Stimulated activated effector memory CD8-positive, alpha-beta T cell treated with anti-CD3 and anti-CD28 coated beads, Interleukin-12 subunit alpha, Interleukin-12 subunit beta, amount 100 ng/mL, for 72 hours (primary cell): ENCODE data around the gene ZNF784.

ENCODE experiments used
- ATAC-seq: fragments of 150-1000 bp; cut with Tn5 transposase; 2 replicates; pipeline ENCODE4 v1.10.0; 2021
- DNase-seq, 2 donors: peaks; one replicate each; pipeline ENCODE4 v3.0.0; 2021 to 2022; ENCODE audit warnings: low spot score in 2 of 2
- H3K27ac Mint-ChIP-seq: one replicate; pipeline ENCODE4 v1.8.0; 2022; ENCODE audit warnings: mild to moderate bottlenecking, mixed read lengths
- H3K36me3 Mint-ChIP-seq: one replicate; pipeline ENCODE4 v1.8.0; 2022; ENCODE audit warnings: mild to moderate bottlenecking, mixed read lengths
- H3K4me1 Mint-ChIP-seq: one replicate; pipeline ENCODE4 v1.8.0; 2022; ENCODE audit warnings: mixed read lengths
- H3K4me3 Mint-ChIP-seq: one replicate; pipeline ENCODE4 v1.8.0; 2022; ENCODE audit warnings: mild to moderate bottlenecking, mixed read lengths
- H3K9me3 Mint-ChIP-seq: one replicate; pipeline ENCODE4 v1.8.0; 2022; ENCODE audit warnings: mixed read lengths

The ZNF784 gene

GRCh38 chr19:55641426-55642152 is 17.2 kb upstream of the ZNF784 start:
- Mint-ChIP-seq H3K27ac (peak overlapping the region; percentile 98), H3K4me3 (peak overlapping the region; percentile 92), H3K4me1 (peaks cover 65% of the 10 kb centered on the region), H3K9me3 (no peaks in the 10 kb centered on the region), H3K36me3 (peaks cover 77% of the 10 kb centered on the region)
- no peak for ATAC-seq
- DNase-seq: peak in 1 of 2 donors; percentile 78

GRCh38 chr19:55640577-55641425 is 16.4 kb upstream of the ZNF784 start, which contains the start of gene ZNF580:
Gene ZNF580 (plus strand): TSS chr19:55641002. CDS start chr19:55642509, 1,507 bp downstream.
- peaks cover 73% of the 10 kb centered on the region for H3K4me1 Mint-ChIP-seq
- peaks cover 77% of the 10 kb centered on the region for H3K36me3 Mint-ChIP-seq
- DNase-seq (peak; percentile 61 to 86), ATAC-seq (peak; percentile 53)
- peak within 1 kb of the TSS; percentile 98 for H3K27ac Mint-ChIP-seq
- H3K9me3 Mint-ChIP-seq: no peaks in the 10 kb centered on the region
- H3K4me3 Mint-ChIP-seq: peak within 1 kb of the TSS; percentile 92

GRCh38 chr19:55640043-55640576 is 15.7 kb upstream of the ZNF784 start:
- Mint-ChIP-seq H3K9me3 (no peaks in the 10 kb centered on the region), H3K4me3 (peak overlapping the region; percentile 92), H3K36me3 (peaks cover 77% of the 10 kb centered on the region), H3K4me1 (peaks cover 80% of the 10 kb centered on the region), H3K27ac (peak overlapping the region; percentile 98)
- peak; percentile 46 to 74 for DNase-seq
- peak; percentile 44 for ATAC-seq

GRCh38 chr19:55638864-55639359 is 14.5 kb upstream of the ZNF784 start:
- ATAC-seq (no peak), DNase-seq (peak in 1 of 2 donors; percentile 80)
- Mint-ChIP-seq H3K27ac (no peak overlapping the region), H3K36me3 (peaks cover 72% of the 10 kb centered on the region), H3K9me3 (no peaks in the 10 kb centered on the region), H3K4me3 (peak overlapping the region; percentile 92), H3K4me1 (peaks cover 79% of the 10 kb centered on the region)

- ATAC-seq (no peak), DNase-seq (no peak)
- no peaks in the 10 kb centered on the region for H3K9me3 Mint-ChIP-seq
- peaks cover 60% of the 10 kb centered on the region for H3K36me3 Mint-ChIP-seq
- H3K27ac Mint-ChIP-seq: peak overlapping the region; percentile 100
- peak overlapping the region; percentile 100 for H3K4me3 Mint-ChIP-seq
- peaks cover 70% of the 10 kb centered on the region for H3K4me1 Mint-ChIP-seq
Measured at GRCh38 chr19:55637534-55637933, 13.2 kb upstream of the ZNF784 start.

- Mint-ChIP-seq H3K9me3 (no peaks in the 10 kb centered on the region), H3K27ac (peak overlapping the region; percentile 100), H3K36me3 (peaks cover 53% of the 10 kb centered on the region), H3K4me1 (peaks cover 70% of the 10 kb centered on the region), H3K4me3 (peak overlapping the region; percentile 100)
- no peak for DNase-seq
- no peak for ATAC-seq
Measured at GRCh38 chr19:55636723-55637122, 12.4 kb upstream of the ZNF784 start.

- no peak for DNase-seq
- H3K27ac Mint-ChIP-seq: peak overlapping the region; percentile 100
- peaks cover 45% of the 10 kb centered on the region for H3K36me3 Mint-ChIP-seq
- peak overlapping the region; percentile 100 for H3K4me3 Mint-ChIP-seq
- peaks cover 69% of the 10 kb centered on the region for H3K4me1 Mint-ChIP-seq
- ATAC-seq: no peak
- no peaks in the 10 kb centered on the region for H3K9me3 Mint-ChIP-seq
Measured at GRCh38 chr19:55635856-55636440, 11.6 kb upstream of the ZNF784 start.

GRCh38 chr19:55635334-55635717 is 11.0 kb upstream of the ZNF784 start:
- H3K27ac Mint-ChIP-seq: peak overlapping the region; percentile 100
- H3K9me3 Mint-ChIP-seq: no peaks in the 10 kb centered on the region
- DNase-seq (no peak), ATAC-seq (peak; percentile 62)
- peaks cover 41% of the 10 kb centered on the region for H3K36me3 Mint-ChIP-seq
- peak overlapping the region; percentile 100 for H3K4me3 Mint-ChIP-seq
- peaks cover 66% of the 10 kb centered on the region for H3K4me1 Mint-ChIP-seq

- Mint-ChIP-seq H3K4me3 (peak overlapping the region; percentile 100), H3K4me1 (peaks cover 54% of the 10 kb centered on the region)
- no peak for DNase-seq
Measured at GRCh38 chr19:55633861-55634260, 9.5 kb upstream of the ZNF784 start.

GRCh38 chr19:55632463-55632834 is 8.1 kb upstream of the ZNF784 start:
- DNase-seq (peak; percentile 88 to 95), ATAC-seq (peak; percentile 61)
- Mint-ChIP-seq H3K4me3 (peak overlapping the region; percentile 21), H3K9me3 (no peaks in the 10 kb centered on the region), H3K36me3 (peaks cover 24% of the 10 kb centered on the region), H3K27ac (peak overlapping the region; percentile 60), H3K4me1 (peaks cover 43% of the 10 kb centered on the region)

More at GRCh38 chr19:55633861-55634260, 9.5 kb upstream of the ZNF784 start:
- Mint-ChIP-seq H3K27ac (no peak overlapping the region), H3K36me3 (peaks cover 35% of the 10 kb centered on the region), H3K9me3 (no peaks in the 10 kb centered on the region)
- no peak for ATAC-seq

GRCh38 chr19:55626350-55626749 is 2.0 kb upstream of the ZNF784 start:
- DNase-seq (peak in 1 of 2 donors; percentile 80), ATAC-seq (peak; percentile 72)
- peaks cover 33% of the 10 kb centered on the region for H3K4me1 Mint-ChIP-seq
- H3K27ac Mint-ChIP-seq: peak overlapping the region; percentile 6
- peaks cover 30% of the 10 kb centered on the region for H3K36me3 Mint-ChIP-seq
- H3K9me3 Mint-ChIP-seq: no peaks in the 10 kb centered on the region
- peak overlapping the region; percentile 49 for H3K4me3 Mint-ChIP-seq

- DNase-seq: no peak
- Mint-ChIP-seq H3K4me3 (peak overlapping the region; percentile 76), H3K4me1 (peaks cover 33% of the 10 kb centered on the region), H3K9me3 (no peaks in the 10 kb centered on the region), H3K27ac (peak overlapping the region; percentile 95), H3K36me3 (peaks cover 40% of the 10 kb centered on the region)
- no peak for ATAC-seq
Measured at GRCh38 chr19:55625004-55625326, 599 bp upstream of the ZNF784 start.

GRCh38 chr19:55623561-55623960 is 805 bp downstream of the ZNF784 start:
- ATAC-seq (no peak), DNase-seq (no peak)
- no peaks in the 10 kb centered on the region for H3K9me3 Mint-ChIP-seq
- peak overlapping the region; percentile 95 for H3K27ac Mint-ChIP-seq
- H3K36me3 Mint-ChIP-seq: peaks cover 46% of the 10 kb centered on the region
- H3K4me1 Mint-ChIP-seq: peaks cover 33% of the 10 kb centered on the region
- peak overlapping the region; percentile 76 for H3K4me3 Mint-ChIP-seq

GRCh38 chr19:55623130-55623529 is 1.2 kb downstream of the ZNF784 start:
- H3K4me1 Mint-ChIP-seq: peaks cover 33% of the 10 kb centered on the region
- H3K27ac Mint-ChIP-seq: no peak overlapping the region
- ATAC-seq: no peak
- no peak overlapping the region for H3K4me3 Mint-ChIP-seq
- DNase-seq: no peak
- H3K9me3 Mint-ChIP-seq: no peaks in the 10 kb centered on the region
- H3K36me3 Mint-ChIP-seq: peaks cover 50% of the 10 kb centered on the region
